Central memory CD8-positive, alpha-beta T cell (primary cell): ENCODE results near the gene HOXB3.

ENCODE experiments used
- ATAC-seq: fragments of 150-1000 bp; cut with Tn5 transposase; replicated peaks from 2 replicates; pipeline ENCODE4 v1.10.0; 2022; ENCODE audit warnings: mild to moderate bottlenecking, moderate FRiP score, moderate number of reproducible peaks; ENCODE audit not compliant: poor library complexity, severe bottlenecking; ENCODE audit errors: extremely low read depth
- DNase-seq, 2 donors: peaks; one replicate each; pipeline ENCODE4 v3.0.0; 2021; ENCODE audit warnings: low spot score in 2 of 2
- H3K27ac Mint-ChIP-seq: one replicate; pipeline ENCODE4 v1.8.0; 2022; ENCODE audit warnings: low read depth, mild to moderate bottlenecking, moderate library complexity, mixed read lengths
- H3K27me3 Mint-ChIP-seq: one replicate; pipeline ENCODE4 v1.8.0; 2022; ENCODE audit warnings: mixed read lengths
- H3K36me3 Mint-ChIP-seq: one replicate; pipeline ENCODE4 v1.8.0; 2022; ENCODE audit warnings: mild to moderate bottlenecking, moderate library complexity, mixed read lengths; ENCODE audit not compliant: insufficient read depth
- H3K4me1 Mint-ChIP-seq: one replicate; pipeline ENCODE4 v1.8.0; 2022; ENCODE audit warnings: mixed read lengths
- H3K4me3 Mint-ChIP-seq: one replicate; pipeline ENCODE4 v1.8.0; 2022; ENCODE audit warnings: mild to moderate bottlenecking, moderate library complexity, mixed read lengths
- H3K9me3 Mint-ChIP-seq: one replicate; pipeline ENCODE4 v1.8.0; 2022; ENCODE audit warnings: mixed read lengths

Gene HOXB3

GRCh38 chr17:48605991-48606891 lies 16.2 kb upstream of the HOXB3 start:
- no peaks in the 10 kb centered on the region for H3K9me3 Mint-ChIP-seq
- ATAC-seq (no peak), DNase-seq (no peak)
- no peak overlapping the region for H3K4me3 Mint-ChIP-seq
- peaks cover 22% of the 10 kb centered on the region for H3K4me1 Mint-ChIP-seq
- H3K27me3 Mint-ChIP-seq = peaks cover 84% of the 10 kb centered on the region
- H3K27ac Mint-ChIP-seq = no peak overlapping the region
- H3K36me3 Mint-ChIP-seq = peaks cover 11% of the 10 kb centered on the region

GRCh38 chr17:48605409-48605919 lies 15.4 kb upstream of the HOXB3 start:
- H3K36me3 Mint-ChIP-seq = peaks cover 6% of the 10 kb centered on the region
- H3K9me3 Mint-ChIP-seq = no peaks in the 10 kb centered on the region
- H3K27ac Mint-ChIP-seq = no peak overlapping the region
- no peak for DNase-seq
- peaks cover 88% of the 10 kb centered on the region for H3K27me3 Mint-ChIP-seq
- H3K4me3 Mint-ChIP-seq = no peak overlapping the region
- ATAC-seq = no peak
- peaks cover 15% of the 10 kb centered on the region for H3K4me1 Mint-ChIP-seq

GRCh38 chr17:48604770-48605329 lies 14.8 kb upstream of the HOXB3 start, which contains the start of gene HOXB6:
Gene HOXB6 (minus strand): TSS chr17:48604986. CDS start chr17:48598150, 6,836 bp downstream.
- no peak within 1 kb of the TSS for H3K27ac Mint-ChIP-seq
- peaks cover 94% of the 10 kb centered on the region for H3K27me3 Mint-ChIP-seq
- no peaks in the 10 kb centered on the region for H3K9me3 Mint-ChIP-seq
- ATAC-seq (no peak), DNase-seq (no peak)
- peaks cover 5% of the 10 kb centered on the region for H3K36me3 Mint-ChIP-seq
- peak within 1 kb of the TSS; percentile 34 for H3K4me3 Mint-ChIP-seq
- H3K4me1 Mint-ChIP-seq = peaks cover 15% of the 10 kb centered on the region

- H3K4me1 Mint-ChIP-seq = peaks cover 15% of the 10 kb centered on the region
- no peak for DNase-seq
- H3K36me3 Mint-ChIP-seq = peaks cover 5% of the 10 kb centered on the region
- H3K9me3 Mint-ChIP-seq = no peaks in the 10 kb centered on the region
- no peak overlapping the region for H3K27ac Mint-ChIP-seq
- peaks cover 99% of the 10 kb centered on the region for H3K27me3 Mint-ChIP-seq
- no peak for ATAC-seq
- peak overlapping the region; percentile 34 for H3K4me3 Mint-ChIP-seq
These were observed 14.1 kb upstream of the HOXB3 start for GRCh38 chr17:48603959-48604769.

GRCh38 chr17:48601539-48602425 lies 11.7 kb upstream of the HOXB3 start:
- ATAC-seq (no peak), DNase-seq (no peak)
- H3K27me3 Mint-ChIP-seq = peaks cover 100% of the 10 kb centered on the region
- no peak overlapping the region for H3K4me3 Mint-ChIP-seq
- H3K4me1 Mint-ChIP-seq = peaks cover 37% of the 10 kb centered on the region
- H3K27ac Mint-ChIP-seq = no peak overlapping the region
- no peaks in the 10 kb centered on the region for H3K9me3 Mint-ChIP-seq
- peaks cover 8% of the 10 kb centered on the region for H3K36me3 Mint-ChIP-seq

- peaks cover 11% of the 10 kb centered on the region for H3K36me3 Mint-ChIP-seq
- H3K27me3 Mint-ChIP-seq = peaks cover 100% of the 10 kb centered on the region
- H3K4me3 Mint-ChIP-seq = no peak overlapping the region
- no peak overlapping the region for H3K27ac Mint-ChIP-seq
- DNase-seq (no peak), ATAC-seq (no peak)
- H3K9me3 Mint-ChIP-seq = no peaks in the 10 kb centered on the region
- H3K4me1 Mint-ChIP-seq = peaks cover 43% of the 10 kb centered on the region
These were observed 11.1 kb upstream of the HOXB3 start for GRCh38 chr17:48601207-48601538.

- ATAC-seq (no peak), DNase-seq (no peak)
- peaks cover 11% of the 10 kb centered on the region for H3K36me3 Mint-ChIP-seq
- H3K27ac Mint-ChIP-seq = no peak overlapping the region
- no peaks in the 10 kb centered on the region for H3K9me3 Mint-ChIP-seq
- H3K4me3 Mint-ChIP-seq = no peak overlapping the region
- peaks cover 100% of the 10 kb centered on the region for H3K27me3 Mint-ChIP-seq
- H3K4me1 Mint-ChIP-seq = peaks cover 44% of the 10 kb centered on the region
These were observed 10.4 kb upstream of the HOXB3 start for GRCh38 chr17:48600244-48601098.

GRCh38 chr17:48599354-48599753 lies 9.3 kb upstream of the HOXB3 start:
- Mint-ChIP-seq H3K36me3 (peaks cover 11% of the 10 kb centered on the region), H3K4me1 (peaks cover 41% of the 10 kb centered on the region), H3K9me3 (no peaks in the 10 kb centered on the region), H3K27ac (no peak overlapping the region), H3K4me3 (no peak overlapping the region), H3K27me3 (peaks cover 100% of the 10 kb centered on the region)
- no peak for DNase-seq
- no peak for ATAC-seq

- H3K9me3 Mint-ChIP-seq = no peaks in the 10 kb centered on the region
- no peak overlapping the region for H3K27ac Mint-ChIP-seq
- peaks cover 100% of the 10 kb centered on the region for H3K27me3 Mint-ChIP-seq
- H3K36me3 Mint-ChIP-seq = peaks cover 15% of the 10 kb centered on the region
- peaks cover 45% of the 10 kb centered on the region for H3K4me1 Mint-ChIP-seq
- peak overlapping the region; percentile 82 for H3K4me3 Mint-ChIP-seq
- no peak for DNase-seq
- ATAC-seq = no peak
These were observed 8.7 kb upstream of the HOXB3 start for GRCh38 chr17:48598736-48599135.

GRCh38 chr17:48597778-48598631 lies 8.0 kb upstream of the HOXB3 start:
- H3K36me3 Mint-ChIP-seq = peaks cover 20% of the 10 kb centered on the region
- peaks cover 52% of the 10 kb centered on the region for H3K4me1 Mint-ChIP-seq

GRCh38 chr17:48597528-48597777 lies 7.4 kb upstream of the HOXB3 start:
- DNase-seq (no peak), ATAC-seq (no peak)
- Mint-ChIP-seq H3K4me3 (peak overlapping the region; percentile 82), H3K27ac (no peak overlapping the region), H3K9me3 (no peaks in the 10 kb centered on the region), H3K27me3 (peaks cover 100% of the 10 kb centered on the region), H3K4me1 (peaks cover 55% of the 10 kb centered on the region), H3K36me3 (peaks cover 20% of the 10 kb centered on the region)

More at GRCh38 chr17:48597778-48598631, 8.0 kb upstream of the HOXB3 start:
- Mint-ChIP-seq H3K4me3 (peak overlapping the region; percentile 82), H3K27ac (no peak overlapping the region), H3K9me3 (no peaks in the 10 kb centered on the region), H3K27me3 (peaks cover 100% of the 10 kb centered on the region)
- peak; percentile 37 for ATAC-seq
- DNase-seq = no peak
